HG02943 (cell line): ENCODE data around the gene MTMR2.

Source experiments
- ATAC-seq: cut with Tn5 transposase; IDR thresholded peaks from one replicate; pipeline ENCODE4 v1.9.1; 2021; ENCODE audit warnings: mild to moderate bottlenecking, low read depth, moderate library complexity; ENCODE audit not compliant: unreplicated experiment

MTMR2 gene

DNA sequence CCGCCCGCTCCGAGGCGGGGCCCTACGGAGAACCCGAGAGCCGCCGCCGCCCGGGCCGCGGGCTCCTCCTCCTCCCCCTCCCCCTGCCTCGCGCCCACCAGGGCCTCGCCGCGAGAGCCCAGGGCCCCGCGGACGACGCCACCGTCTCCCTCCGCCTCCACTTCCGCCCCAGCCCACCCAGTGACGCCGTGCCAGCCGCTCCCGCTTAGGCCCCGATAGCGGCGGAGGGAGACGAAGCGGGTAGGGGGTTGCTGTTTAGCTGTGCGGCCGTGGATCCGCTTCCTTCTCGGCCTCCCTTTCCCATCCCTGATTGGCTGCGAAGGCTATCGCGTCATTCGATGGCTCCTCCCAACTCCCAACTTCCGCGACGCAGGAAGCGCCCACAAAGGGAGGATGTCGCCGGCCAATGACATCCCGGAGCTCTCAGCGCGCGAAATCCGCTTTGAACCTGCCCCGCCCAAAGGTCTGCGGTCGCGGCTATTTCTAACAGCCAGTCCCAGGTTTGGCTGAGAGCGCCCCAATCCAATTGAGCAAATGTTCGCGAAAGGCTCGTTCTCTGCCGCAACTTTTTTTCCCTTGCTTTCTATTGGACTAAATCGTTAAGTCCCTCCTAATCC is 134.3 kb downstream of the MTMR2 start, which contains the start of gene FAM76B:
Gene FAM76B (minus strand): TSS at position 277 of the 617 bp plus-strand sequence. CDS start 304 bp downstream, outside the sequence.
- peak; percentile 73 for ATAC-seq

DNA sequence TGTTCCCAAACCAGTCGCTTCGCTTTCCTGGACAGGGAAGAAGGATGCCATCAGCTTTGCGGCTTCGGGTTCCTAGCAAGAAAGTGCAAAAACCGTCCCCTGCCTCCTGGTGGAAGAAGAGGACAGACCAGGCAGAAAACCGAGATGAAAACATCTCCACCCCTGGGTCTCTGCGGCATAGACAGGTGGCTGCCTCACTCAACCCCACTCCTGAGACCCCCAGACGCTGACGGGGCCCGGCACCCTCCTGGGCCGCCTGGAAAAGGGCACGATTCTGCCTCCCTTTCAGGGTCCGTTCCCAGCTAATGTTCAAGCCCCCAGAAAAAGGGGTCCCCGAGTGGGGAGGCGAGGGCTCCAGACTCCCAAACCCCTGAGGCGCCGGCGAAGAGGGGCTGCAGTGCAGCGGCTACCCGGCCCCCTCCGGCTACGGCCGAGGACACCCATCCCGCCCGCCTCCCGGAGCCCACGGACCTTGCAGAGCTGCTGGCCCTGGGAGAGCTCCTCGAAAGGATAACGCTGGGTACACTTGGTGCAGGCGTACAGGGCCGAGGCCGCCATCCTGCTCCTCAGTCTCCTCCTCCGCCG is 134.9 kb downstream of the MTMR2 start:
- no peak for ATAC-seq
